Endothelial cell of umbilical vein (primary cell): ENCODE measurements around the gene PGAM5. TPM values are rescaled to one million over a fixed set of nuclear protein-coding genes. Genes with fewer than 3 reads are reported as not detected.

ENCODE experiments used
- BruUV-seq: library from RNA; stranded (reverse); fragments of 400-500 nt; replicated peaks from 2 replicates; lab custom pipeline; 2021; lab: Mats Ljungman, UMichigan
- CTCF ChIA-PET: fragments of 300-600, 350-600 bp; sonication (Branson Sonifier 250); formaldehyde crosslinking; loops from one replicate; lab custom pipeline; 2021; ENCODE audit warnings: antibody characterized with exemption, inconsistent platforms; lab: Charles Lee
- POLR2A ChIA-PET: fragments of 300-600, 350-600 bp; sonication (Branson Sonifier 250); formaldehyde crosslinking; loops from one replicate; lab custom pipeline; 2021; ENCODE audit warnings: antibody characterized with exemption, inconsistent platforms; lab: Charles Lee
- DNase-seq: peaks from one replicate; pipeline ENCODE4 v3.0.0-alpha.2; 2011; ENCODE audit warnings: low read depth, low spot score
- FAIRE-seq: peaks from 2 replicates; lab custom pipeline; 2011; peaks lifted over from hg19 to GRCh38; lab: Jason Lieb, UNC
- H2AFZ ChIP-seq: 2 replicates; pipeline ENCODE4 v1.6.0; 2012; ENCODE audit warnings: low read depth, low read length, control low read depth, inconsistent platforms
- H3K27ac ChIP-seq: 2 replicates; pipeline ENCODE4 v1.5.1; 2011; ENCODE audit warnings: low read depth, mild to moderate bottlenecking, control low read depth, low read length, moderate library complexity; ENCODE audit not compliant: insufficient read depth
- H3K27me3 ChIP-seq, 2 experiments: 2 replicates each; pipeline versions ENCODE4 v1.6.0 to v1.6.1; 2011; ENCODE audit warnings: low read length in 2 of 2, mixed read lengths in 1 of 2; ENCODE audit not compliant: control insufficient read depth in 2 of 2, insufficient read depth in 2 of 2
- H3K36me3 ChIP-seq, 2 experiments: 2 replicates in 1 of 2; 3 replicates in 1 of 2; pipeline ENCODE4 v1.5.1; 2011; ENCODE audit warnings: low read length in 2 of 2, mild to moderate bottlenecking in 1 of 2, moderate library complexity in 1 of 2; ENCODE audit not compliant: control insufficient read depth in 2 of 2, insufficient read depth in 2 of 2; ENCODE audit errors: extremely low read depth in 1 of 2
- H3K4me1 ChIP-seq: 3 replicates; pipeline ENCODE4 v1.5.1; 2011; ENCODE audit warnings: mild to moderate bottlenecking, low read length; ENCODE audit not compliant: control insufficient read depth, insufficient read depth; ENCODE audit errors: extremely low read depth
- H3K4me2 ChIP-seq: 2 replicates; pipeline ENCODE4 v1.6.1; 2011; ENCODE audit warnings: low read length, control low read depth, mixed read lengths; ENCODE audit not compliant: insufficient read depth
- H3K4me3 ChIP-seq, 3 experiments: fragments of 200-600 bp in 1 of 3; sonication (generic), shearing (Covaris generic) in 1 of 3; replicated peaks in 1 of 3; 2 replicates each; pipeline ENCODE4 v1.5.1; 2011 to 2016; ENCODE audit warnings: control low read depth in 3 of 3, low read length in 3 of 3, mild to moderate bottlenecking in 2 of 3, inconsistent platforms in 1 of 3, low read depth in 1 of 3, moderate library complexity in 1 of 3; ENCODE audit not compliant: insufficient read depth in 1 of 3
- H3K79me2 ChIP-seq: 2 replicates; pipeline ENCODE4 v1.6.0; 2012; ENCODE audit warnings: low read length, inconsistent platforms; ENCODE audit not compliant: control insufficient read depth, insufficient read depth
- H3K9ac ChIP-seq: replicated peaks from 2 replicates; pipeline ENCODE3; 2011; ENCODE audit warnings: low read length, control low read depth; ENCODE audit not compliant: insufficient read depth; ENCODE audit errors: extremely low read depth
- H3K9me1 ChIP-seq: replicated peaks from 3 replicates; pipeline ENCODE4 v1.6.0; 2011; ENCODE audit warnings: mild to moderate bottlenecking, low read length; ENCODE audit not compliant: control insufficient read depth, insufficient read depth; ENCODE audit errors: extremely low read depth
- H3K9me3 ChIP-seq: replicated peaks from 2 replicates; pipeline ENCODE4 v1.5.1; 2012; ENCODE audit warnings: low read length, inconsistent platforms; ENCODE audit not compliant: control insufficient read depth, insufficient read depth
- H4K20me1 ChIP-seq: replicated peaks from 2 replicates; pipeline ENCODE3; 2011; ENCODE audit warnings: mild to moderate bottlenecking, low read length; ENCODE audit not compliant: control insufficient read depth, insufficient read depth; ENCODE audit errors: extremely low read depth
- CTCF ChIP-seq, 2 donors: IDR thresholded peaks; 1 replicate in 1 of 2; 2 replicates in 1 of 2; pipeline ENCODE4 v1.5.1; 2011; ENCODE audit warnings: low read length in 2 of 2, mild to moderate bottlenecking in 2 of 2, moderate library complexity in 2 of 2, control low read depth in 1 of 2, inconsistent platforms in 1 of 2, low read depth in 1 of 2; ENCODE audit not compliant: insufficient read depth in 1 of 2; ENCODE audit errors: extremely low read depth in 1 of 2
- FOS ChIP-seq: IDR thresholded peaks from 2 replicates; pipeline ENCODE4 v1.6.1; 2011; ENCODE audit warnings: mild to moderate bottlenecking, low read length, moderate library complexity, borderline replicate concordance; ENCODE audit not compliant: insufficient read depth
- GATA2 ChIP-seq: IDR thresholded peaks from 2 replicates; pipeline ENCODE4 v1.7.0; 2011; ENCODE audit warnings: low read depth, mild to moderate bottlenecking, moderate library complexity, mixed read lengths, low read length; ENCODE audit not compliant: insufficient read length, insufficient read depth
- JUN ChIP-seq: IDR thresholded peaks from 2 replicates; pipeline ENCODE4 v1.6.1; 2011; ENCODE audit warnings: borderline replicate concordance, low read depth; ENCODE audit not compliant: insufficient read length, insufficient read depth
- MYC ChIP-seq: IDR thresholded peaks from one replicate; pipeline ENCODE4 v1.6.1; 2011; ENCODE audit warnings: mild to moderate bottlenecking, low read depth, low read length
- POLR2A ChIP-seq: IDR thresholded peaks from 2 replicates; pipeline ENCODE4 v1.6.1; 2012; ENCODE audit warnings: low read depth, mild to moderate bottlenecking, control low read depth, low read length
- POLR2AphosphoS5 ChIP-seq: IDR thresholded peaks from 2 replicates; pipeline ENCODE4 v1.6.1; 2012; ENCODE audit warnings: low read depth, mild to moderate bottlenecking, control low read depth, low read length, moderate library complexity; ENCODE audit not compliant: insufficient read depth
- dilution Hi-C: fragments of 300-500 bp; cut with MboI; formaldehyde crosslinking; loops from one replicate; pipeline ENCODE4 v1.15.0; 2019; ENCODE audit warnings: low sequenced_read_pairs; ENCODE audit not compliant: extremely low pct_ligation_motif_present
- intact Hi-C: fragments of 100-400 bp; cut with micrococcal nuclease; formaldehyde crosslinking; loops from one replicate; pipeline ENCODE4 v1.10.0; 2022
- polyA plus RNA-seq, 4 experiments: library from polyadenylated mRNA; depleted of rRNA in 3 of 4; stranded (reverse) in 3 of 4; unstranded in 1 of 4; fragments of >200 nt; gene quantifications; 2 replicates each; pipeline versions ENCODE4 v1.2.1 to v1.2.3, GENCODE V29; 2011 to 2012; ENCODE audit warnings: missing spikeins in 1 of 4
- total RNA-seq: library from RNA; stranded (reverse); gene quantifications from 2 replicates; pipeline ENCODE4 v1.2.3, GENCODE V29; 2021
- TF ChIP-seq, protein P1 (sequence below): IDR thresholded peaks from 2 replicates; pipeline ENCODE4 v1.6.1; 2011; ENCODE audit not compliant: insufficient read depth, insufficient read length

Gene PGAM5
- total and polyA plus RNA-seq, 2 donors (not counting 3 experiments of a cell fraction or from before 2014, with no cell fraction given): 23.1 to 52.8 TPM

DNA sequence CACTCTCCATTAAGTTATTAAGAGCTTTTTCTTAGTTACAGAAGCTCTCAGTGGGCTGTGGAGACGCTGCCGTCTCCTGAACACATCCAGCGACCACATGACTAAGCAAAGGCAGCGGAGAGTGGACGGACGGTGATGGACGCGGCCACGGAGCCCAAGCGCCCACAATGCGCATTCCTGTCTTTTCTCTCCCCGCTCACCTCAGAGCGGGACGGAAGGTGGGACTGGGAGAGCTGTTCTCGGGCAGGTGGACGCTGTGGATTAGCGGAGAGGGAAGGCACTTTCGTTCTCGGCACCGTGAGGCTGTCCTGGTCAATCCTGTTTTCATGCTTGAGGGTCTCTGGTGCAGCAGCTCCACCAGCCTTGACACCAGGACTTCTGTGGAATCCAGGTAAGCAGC lies 53.6 kb downstream of the PGAM5 start:
- TF ChIP-seq JUN (no peak), POLR2AphosphoS5 (no peak)
- Histone ChIP-seq H3K9ac (no peak overlapping the region), H3K4me2 (no peak overlapping the region), H3K79me2 (peaks cover 22% of the 10 kb centered on the region), H3K9me3 (no peaks in the 10 kb centered on the region), H3K36me3 (no peaks in the 10 kb centered on the region), H3K27ac (no peak overlapping the region), H2AFZ (no peak overlapping the region), H3K27me3 (no peaks in the 10 kb centered on the region), H3K4me1 (peaks cover 23% of the 10 kb centered on the region), H4K20me1 (no peaks in the 10 kb centered on the region), H3K4me3 (no peak overlapping the region), H3K9me1 (no peaks in the 10 kb centered on the region)
- ChIA-PET CTCF (interaction anchor here (1.5 kb wide), 1 partner anchor 9 kb away, joined by 3 read pairs; no protein-coding TSS in a partner anchor), POLR2A (no interaction called here)
- intact Hi-C loops (no loop called here), dilution Hi-C loops (no loop called here)
- no peak for DNase-seq
- BruUV-seq: no TSS peak
- no peak for FAIRE-seq

GRCh38 chr12:132765361-132765760 lies 54.7 kb downstream of the PGAM5 start:
- intact Hi-C loops: no loop called here
- no peak overlapping the region for H2AFZ ChIP-seq
- H3K4me3 ChIP-seq: no peak overlapping the region
- H3K9ac ChIP-seq: no peak overlapping the region
- no peak overlapping the region for H3K4me2 ChIP-seq
- no TSS peak for BruUV-seq
- H3K36me3 ChIP-seq: peaks cover 2 to 4% of the 10 kb centered on the region in 2 experiments
- H4K20me1 ChIP-seq: no peaks in the 10 kb centered on the region
- H3K79me2 ChIP-seq: peaks cover 12% of the 10 kb centered on the region
- H3K9me1 ChIP-seq: no peaks in the 10 kb centered on the region
- FAIRE-seq: no peak
- no peak for DNase-seq
- CTCF ChIA-PET: interaction anchor here (1.1 kb wide), 1 partner anchor 10 kb away, joined by 3 read pairs; no protein-coding TSS in a partner anchor
- TF ChIP-seq JUN (no peak), MYC (no peak), FOS (no peak), GATA2 (no peak), POLR2AphosphoS5 (no peak), POLR2A (no peak), CTCF (IDR thresholded peaks at IDR 0.05; ENCODE audit: extremely low read depth in 1 of 2, insufficient read depth in 1 of 2, low read depth in 1 of 2, low read length in 2 of 2) (no peak)
- TF ChIP-seq, protein P1, sequence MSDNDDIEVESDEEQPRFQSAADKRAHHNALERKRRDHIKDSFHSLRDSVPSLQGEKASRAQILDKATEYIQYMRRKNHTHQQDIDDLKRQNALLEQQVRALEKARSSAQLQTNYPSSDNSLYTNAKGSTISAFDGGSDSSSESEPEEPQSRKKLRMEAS: no peak
- no peaks in the 10 kb centered on the region for H3K27me3 ChIP-seq
- H3K9me3 ChIP-seq: no peaks in the 10 kb centered on the region
- H3K27ac ChIP-seq: no peak overlapping the region
- H3K4me1 ChIP-seq: peaks cover 16% of the 10 kb centered on the region
- POLR2A ChIA-PET: no interaction called here
- dilution Hi-C loops: no loop called here
